IPS-NIHi7 (cell line): ENCODE measurements around the gene AP5Z1.

Experiments
- DNase-seq: peaks from one replicate; pipeline ENCODE4 v3.0.0; 2012; ENCODE audit warnings: mixed read lengths; ENCODE audit errors: extremely low spot score

The AP5Z1 gene

GRCh38 chr7:4745971-4746919 lies 29.2 kb upstream of the AP5Z1 start:
- DNase-seq, result no peak

DNA sequence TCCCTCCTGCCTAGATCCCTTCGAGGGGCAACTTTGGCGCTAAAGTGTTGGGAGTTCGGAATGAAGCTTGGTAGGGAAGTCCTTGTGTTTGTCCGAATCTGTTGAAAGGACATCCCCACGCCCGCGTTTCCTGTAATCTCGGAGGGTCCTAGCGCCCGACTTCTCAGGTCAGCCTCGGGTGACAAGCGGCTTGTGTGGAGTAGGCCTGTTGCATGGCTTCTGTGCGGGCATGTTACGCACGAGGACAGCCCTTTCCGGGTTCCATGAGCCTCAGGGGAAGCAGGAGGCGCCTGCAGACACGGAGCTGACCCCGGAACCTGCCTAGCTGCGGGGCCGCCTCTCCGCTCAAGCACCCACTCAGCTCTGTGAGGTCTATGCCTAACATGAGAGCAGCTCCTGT lies 28.4 kb upstream of the AP5Z1 start:
- DNase-seq, result no peak

- no peak for DNase-seq
Observed at GRCh38 chr7:4747746-4748145, 27.7 kb upstream of the AP5Z1 start.

- no peak for DNase-seq
Observed at GRCh38 chr7:4748231-4748681, 27.2 kb upstream of the AP5Z1 start.

GRCh38 chr7:4749363-4749762 lies 26.1 kb upstream of the AP5Z1 start:
- no peak for DNase-seq

DNA sequence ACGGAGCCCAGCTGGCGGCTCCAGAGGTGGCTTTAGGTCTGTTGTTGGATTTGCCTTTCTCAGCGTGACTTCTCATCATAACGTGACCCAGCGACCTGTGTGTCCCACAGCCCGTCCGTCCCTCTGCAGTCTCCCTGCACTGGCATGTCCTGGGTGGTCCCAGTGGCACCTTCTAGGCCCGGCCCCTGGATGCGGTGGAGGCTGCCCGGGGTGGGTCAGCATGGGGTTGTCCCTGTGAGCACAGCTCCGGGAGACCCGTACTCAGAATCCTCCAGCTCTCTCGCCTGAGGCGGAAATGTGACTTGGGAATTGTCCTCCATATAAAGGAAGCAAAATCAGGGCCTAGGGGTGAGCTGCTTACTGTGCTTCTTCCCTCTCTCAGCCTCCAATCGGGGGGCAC lies 25.6 kb upstream of the AP5Z1 start:
- DNase-seq, result no peak

GRCh38 chr7:4751398-4751947 lies 23.9 kb upstream of the AP5Z1 start:
- DNase-seq, result no peak

DNA sequence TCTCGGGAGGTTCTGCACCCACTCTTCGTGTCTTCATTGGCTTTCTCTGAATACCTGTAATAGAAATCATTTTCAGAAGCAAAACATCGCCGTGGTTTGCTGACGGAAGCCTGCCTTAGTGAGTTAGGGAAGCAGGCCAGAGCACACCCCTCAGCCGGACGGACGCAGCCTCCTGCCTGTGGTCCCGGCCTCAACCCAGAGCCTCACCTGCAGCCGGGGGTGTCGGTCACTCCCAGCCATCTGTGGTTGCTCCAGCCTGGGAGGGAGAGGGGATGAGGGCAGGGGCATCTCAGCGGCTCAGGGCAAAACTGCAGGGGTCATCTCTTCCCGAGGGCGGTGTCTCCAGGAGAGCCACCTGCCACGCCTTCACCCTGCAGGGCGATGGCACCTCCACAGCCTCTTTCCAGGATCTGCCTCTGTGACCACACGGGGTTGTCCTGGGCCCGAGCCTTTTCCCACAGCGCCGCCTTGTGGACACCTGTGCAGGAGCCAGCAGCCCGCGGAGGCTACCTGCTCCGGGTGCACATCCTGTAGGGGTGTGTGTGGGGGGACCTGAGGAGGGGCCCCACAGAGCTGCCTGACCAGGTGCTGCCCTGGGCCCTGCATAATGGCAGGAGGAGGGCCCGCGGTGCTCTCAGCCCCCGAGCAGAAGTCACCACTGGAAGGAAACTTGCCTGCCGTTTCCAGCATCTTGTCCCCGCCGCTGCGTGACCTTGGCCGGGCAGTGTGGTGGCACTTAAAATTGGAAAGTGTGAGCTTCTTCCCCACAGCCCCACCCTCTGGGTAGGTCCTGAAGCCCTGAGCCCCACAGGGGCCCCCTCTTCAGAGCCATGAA lies 21.6 kb upstream of the AP5Z1 start:
- DNase-seq, result peak; percentile 92

- DNase-seq, result no peak
Observed at GRCh38 chr7:4754433-4755010, 20.9 kb upstream of the AP5Z1 start.

GRCh38 chr7:4755045-4755444 lies 20.4 kb upstream of the AP5Z1 start:
- no peak for DNase-seq

GRCh38 chr7:4758111-4758510 lies 17.3 kb upstream of the AP5Z1 start:
- DNase-seq, result no peak

DNA sequence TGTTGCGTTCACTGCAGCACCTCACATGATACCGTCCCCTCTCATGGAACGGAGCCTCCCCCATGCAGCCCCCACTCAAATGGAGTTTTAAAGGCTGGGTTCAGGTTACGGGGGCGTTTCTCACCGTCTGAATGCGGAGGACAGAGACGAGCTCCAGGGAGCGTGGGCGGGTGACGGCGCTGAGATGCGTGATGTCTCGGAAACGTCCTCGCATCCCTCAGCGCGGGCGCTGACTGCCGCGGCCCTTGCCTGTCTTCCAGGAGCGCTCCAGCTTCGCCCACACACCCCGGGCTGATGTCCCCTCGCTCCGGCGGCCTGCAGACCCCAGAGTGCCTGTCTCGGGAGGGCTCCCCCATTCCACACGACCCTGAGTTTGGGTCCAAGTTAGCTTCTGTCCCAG lies 16.6 kb upstream of the AP5Z1 start:
- DNase-seq, result no peak

DNA sequence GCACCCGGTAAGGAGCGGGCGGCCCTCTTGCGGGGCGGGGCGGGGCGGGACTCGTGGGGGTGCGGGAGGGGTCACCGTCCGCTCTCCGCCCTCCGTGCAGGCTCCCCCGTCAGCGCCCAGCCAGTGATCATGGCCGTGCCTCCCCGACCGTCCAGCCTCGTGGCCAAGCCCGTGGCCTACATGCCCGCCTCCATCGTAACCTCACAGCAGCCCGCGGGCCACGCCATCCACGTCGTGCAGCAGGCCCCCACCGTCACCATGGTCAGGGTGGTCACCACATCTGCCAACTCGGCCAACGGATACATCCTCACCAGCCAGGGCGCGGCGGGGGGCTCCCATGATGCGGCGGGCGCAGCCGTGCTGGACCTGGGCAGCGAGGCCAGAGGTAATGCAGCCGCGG lies 16.2 kb upstream of the AP5Z1 start:
- DNase-seq, result no peak

DNA sequence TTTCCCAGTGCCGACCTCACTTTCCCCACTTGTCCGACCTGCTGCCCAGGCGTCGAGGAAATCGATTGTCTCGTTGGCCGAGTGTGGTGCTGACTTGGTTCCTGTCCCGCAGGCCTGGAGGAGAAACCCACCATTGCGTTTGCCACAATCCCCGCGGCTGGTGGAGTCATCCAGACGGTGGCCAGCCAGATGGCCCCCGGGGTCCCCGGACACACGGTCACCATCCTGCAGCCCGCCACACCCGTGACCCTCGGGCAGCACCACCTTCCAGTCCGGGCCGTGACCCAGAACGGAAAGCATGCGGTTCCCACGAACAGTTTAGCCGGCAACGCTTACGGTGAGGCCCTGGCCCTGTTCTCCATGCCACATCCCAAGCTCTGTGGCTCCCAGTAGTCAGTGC lies 14.5 kb upstream of the AP5Z1 start:
- no peak for DNase-seq

- no peak for DNase-seq
Observed at GRCh38 chr7:4762121-4763055, 13.0 kb upstream of the AP5Z1 start.

- DNase-seq, result no peak
Observed at GRCh38 chr7:4763091-4763793, 12.2 kb upstream of the AP5Z1 start.

- DNase-seq, result no peak
Observed at GRCh38 chr7:4763794-4764185, 11.6 kb upstream of the AP5Z1 start.

DNA sequence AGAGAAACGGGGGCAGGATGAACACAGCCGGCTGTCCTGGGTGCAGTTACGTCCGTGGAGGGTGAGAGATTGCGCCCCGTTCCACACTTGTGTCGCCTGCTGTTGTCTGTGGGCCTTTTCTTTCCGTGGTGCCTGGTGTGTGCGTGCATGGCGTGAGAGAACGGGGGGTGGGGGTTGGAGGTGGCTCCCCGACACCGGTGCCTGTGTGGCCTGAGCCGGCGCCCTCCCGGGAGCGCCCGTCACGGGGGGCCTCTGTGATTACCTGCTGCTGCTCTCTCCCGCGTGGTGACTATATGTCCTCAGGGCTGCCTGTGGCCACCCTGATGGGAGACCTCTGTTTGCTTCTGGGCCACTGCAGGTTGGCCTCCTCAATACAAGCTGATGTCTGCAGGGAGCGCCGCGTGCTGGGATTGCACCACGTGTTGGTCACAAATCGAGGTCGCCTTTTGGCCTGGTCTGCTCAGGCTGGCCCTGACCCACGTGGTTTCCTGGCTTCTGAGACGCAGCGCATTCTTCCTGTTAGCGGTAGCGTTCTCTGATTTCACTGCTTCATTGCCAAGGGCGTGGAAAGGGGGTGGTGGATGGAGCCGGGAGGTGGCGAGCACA lies 10.9 kb upstream of the AP5Z1 start:
- DNase-seq, result no peak

- peak; percentile 63 for DNase-seq
Observed at GRCh38 chr7:4765776-4766490, 9.5 kb upstream of the AP5Z1 start.
